Endothelial cell of umbilical vein (primary cell): ENCODE data around the gene MIA. TPM values are rescaled to one million over a fixed set of nuclear protein-coding genes. Genes with fewer than 3 reads are reported as not detected.

Source experiments
- BruUV-seq: library from RNA; stranded (reverse); fragments of 400-500 nt; replicated peaks from 2 replicates; lab custom pipeline; 2021; lab: Mats Ljungman, UMichigan
- CTCF ChIA-PET: fragments of 300-600, 350-600 bp; sonication (Branson Sonifier 250); formaldehyde crosslinking; loops from one replicate; lab custom pipeline; 2021; ENCODE audit warnings: antibody characterized with exemption, inconsistent platforms; lab: Charles Lee
- POLR2A ChIA-PET: fragments of 300-600, 350-600 bp; sonication (Branson Sonifier 250); formaldehyde crosslinking; loops from one replicate; lab custom pipeline; 2021; ENCODE audit warnings: antibody characterized with exemption, inconsistent platforms; lab: Charles Lee
- DNase-seq: peaks from one replicate; pipeline ENCODE4 v3.0.0-alpha.2; 2011; ENCODE audit warnings: low read depth, low spot score
- FAIRE-seq: peaks from 2 replicates; lab custom pipeline; 2011; peaks lifted over from hg19 to GRCh38; lab: Jason Lieb, UNC
- H2AFZ ChIP-seq: 2 replicates; pipeline ENCODE4 v1.6.0; 2012; ENCODE audit warnings: low read depth, low read length, control low read depth, inconsistent platforms
- H3K27ac ChIP-seq: 2 replicates; pipeline ENCODE4 v1.5.1; 2011; ENCODE audit warnings: low read depth, mild to moderate bottlenecking, control low read depth, low read length, moderate library complexity; ENCODE audit not compliant: insufficient read depth
- H3K27me3 ChIP-seq, 2 experiments: 2 replicates each; pipeline versions ENCODE4 v1.6.0 to v1.6.1; 2011; ENCODE audit warnings: low read length in 2 of 2, mixed read lengths in 1 of 2; ENCODE audit not compliant: control insufficient read depth in 2 of 2, insufficient read depth in 2 of 2
- H3K36me3 ChIP-seq, 2 experiments: 2 replicates in 1 of 2; 3 replicates in 1 of 2; pipeline ENCODE4 v1.5.1; 2011; ENCODE audit warnings: low read length in 2 of 2, mild to moderate bottlenecking in 1 of 2, moderate library complexity in 1 of 2; ENCODE audit not compliant: control insufficient read depth in 2 of 2, insufficient read depth in 2 of 2; ENCODE audit errors: extremely low read depth in 1 of 2
- H3K4me1 ChIP-seq: 3 replicates; pipeline ENCODE4 v1.5.1; 2011; ENCODE audit warnings: mild to moderate bottlenecking, low read length; ENCODE audit not compliant: control insufficient read depth, insufficient read depth; ENCODE audit errors: extremely low read depth
- H3K4me2 ChIP-seq: 2 replicates; pipeline ENCODE4 v1.6.1; 2011; ENCODE audit warnings: low read length, control low read depth, mixed read lengths; ENCODE audit not compliant: insufficient read depth
- H3K4me3 ChIP-seq, 3 experiments: fragments of 200-600 bp in 1 of 3; sonication (generic), shearing (Covaris generic) in 1 of 3; replicated peaks in 1 of 3; 2 replicates each; pipeline ENCODE4 v1.5.1; 2011 to 2016; ENCODE audit warnings: control low read depth in 3 of 3, low read length in 3 of 3, mild to moderate bottlenecking in 2 of 3, inconsistent platforms in 1 of 3, low read depth in 1 of 3, moderate library complexity in 1 of 3; ENCODE audit not compliant: insufficient read depth in 1 of 3
- H3K79me2 ChIP-seq: 2 replicates; pipeline ENCODE4 v1.6.0; 2012; ENCODE audit warnings: low read length, inconsistent platforms; ENCODE audit not compliant: control insufficient read depth, insufficient read depth
- H3K9ac ChIP-seq: replicated peaks from 2 replicates; pipeline ENCODE3; 2011; ENCODE audit warnings: low read length, control low read depth; ENCODE audit not compliant: insufficient read depth; ENCODE audit errors: extremely low read depth
- H3K9me1 ChIP-seq: replicated peaks from 3 replicates; pipeline ENCODE4 v1.6.0; 2011; ENCODE audit warnings: mild to moderate bottlenecking, low read length; ENCODE audit not compliant: control insufficient read depth, insufficient read depth; ENCODE audit errors: extremely low read depth
- H3K9me3 ChIP-seq: replicated peaks from 2 replicates; pipeline ENCODE4 v1.5.1; 2012; ENCODE audit warnings: low read length, inconsistent platforms; ENCODE audit not compliant: control insufficient read depth, insufficient read depth
- H4K20me1 ChIP-seq: replicated peaks from 2 replicates; pipeline ENCODE3; 2011; ENCODE audit warnings: mild to moderate bottlenecking, low read length; ENCODE audit not compliant: control insufficient read depth, insufficient read depth; ENCODE audit errors: extremely low read depth
- EZH2 ChIP-seq: IDR thresholded peaks from 2 replicates; pipeline ENCODE4 v1.6.1; 2012; ENCODE audit warnings: borderline replicate concordance, low read depth, mild to moderate bottlenecking, moderate library complexity, low read length, inconsistent platforms; ENCODE audit not compliant: severe bottlenecking
- FOS ChIP-seq: IDR thresholded peaks from 2 replicates; pipeline ENCODE4 v1.6.1; 2011; ENCODE audit warnings: mild to moderate bottlenecking, low read length, moderate library complexity, borderline replicate concordance; ENCODE audit not compliant: insufficient read depth
- MYC ChIP-seq: IDR thresholded peaks from one replicate; pipeline ENCODE4 v1.6.1; 2011; ENCODE audit warnings: mild to moderate bottlenecking, low read depth, low read length
- POLR2A ChIP-seq: IDR thresholded peaks from 2 replicates; pipeline ENCODE4 v1.6.1; 2012; ENCODE audit warnings: low read depth, mild to moderate bottlenecking, control low read depth, low read length
- POLR2AphosphoS5 ChIP-seq: IDR thresholded peaks from 2 replicates; pipeline ENCODE4 v1.6.1; 2012; ENCODE audit warnings: low read depth, mild to moderate bottlenecking, control low read depth, low read length, moderate library complexity; ENCODE audit not compliant: insufficient read depth
- dilution Hi-C: fragments of 300-500 bp; cut with MboI; formaldehyde crosslinking; loops from one replicate; pipeline ENCODE4 v1.15.0; 2019; ENCODE audit warnings: low sequenced_read_pairs; ENCODE audit not compliant: extremely low pct_ligation_motif_present
- intact Hi-C: fragments of 100-400 bp; cut with micrococcal nuclease; formaldehyde crosslinking; loops from one replicate; pipeline ENCODE4 v1.10.0; 2022
- polyA plus RNA-seq, 4 experiments: library from polyadenylated mRNA; depleted of rRNA in 3 of 4; stranded (reverse) in 3 of 4; unstranded in 1 of 4; fragments of >200 nt; gene quantifications; 2 replicates each; pipeline versions ENCODE4 v1.2.1 to v1.2.3, GENCODE V29; 2011 to 2012; ENCODE audit warnings: missing spikeins in 1 of 4
- total RNA-seq: library from RNA; stranded (reverse); gene quantifications from 2 replicates; pipeline ENCODE4 v1.2.3, GENCODE V29; 2021
- TF ChIP-seq, protein P1 (sequence below): IDR thresholded peaks from 2 replicates; pipeline ENCODE4 v1.6.1; 2011; ENCODE audit not compliant: insufficient read depth, insufficient read length

The MIA gene
- total and polyA plus RNA-seq, 2 donors (not counting 3 experiments of a cell fraction or from before 2014, with no cell fraction given), result 0.32 TPM; not detected in 1

DNA sequence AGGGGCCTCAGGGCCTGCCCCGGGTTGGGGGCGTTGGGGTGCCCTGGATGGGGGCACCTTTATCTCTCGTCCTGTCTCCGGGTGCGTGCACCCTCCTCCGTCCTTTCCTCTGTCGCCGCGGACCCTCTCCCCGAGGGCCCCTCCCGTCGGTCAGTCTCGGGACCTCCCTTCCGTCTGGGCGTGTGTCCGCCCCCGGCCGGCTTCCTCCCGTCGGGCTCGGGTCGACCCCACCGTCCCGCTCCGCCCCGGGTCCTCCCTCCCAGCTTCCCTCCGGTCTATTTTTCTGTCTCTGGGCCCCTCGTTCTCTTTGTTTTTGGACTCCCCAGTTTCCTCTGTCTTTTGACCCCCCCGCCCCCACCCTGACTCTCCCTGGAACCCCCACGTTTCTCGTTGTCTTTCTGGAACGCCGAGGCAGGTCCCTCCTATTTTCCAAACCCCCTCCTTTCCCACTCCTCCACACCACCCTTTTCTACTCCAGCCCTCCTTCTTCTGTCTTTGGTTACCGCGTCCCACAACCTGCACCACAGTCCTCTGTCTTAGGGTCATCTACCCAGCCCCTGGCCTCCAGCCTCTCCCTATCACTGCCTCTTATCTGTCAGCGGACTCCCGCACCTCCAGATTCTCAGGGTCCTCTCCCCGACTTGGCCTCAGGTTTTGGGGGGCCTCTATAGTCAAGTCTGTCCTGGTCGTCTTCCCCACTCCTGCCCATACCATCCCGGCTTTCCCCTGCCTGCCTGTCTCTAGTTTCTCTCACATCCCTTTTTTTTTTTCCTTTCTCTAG, 24.4 kb downstream of the MIA start:
- Histone ChIP-seq H3K79me2 (peaks cover 53% of the 10 kb centered on the region), H3K27ac (peak overlapping the region; percentile 60), H3K9me3 (no peaks in the 10 kb centered on the region), H3K4me3 (peak overlapping the region; percentile 71 to 86 (median 76)), H3K4me2 (peak overlapping the region; percentile 81), H3K36me3 (peaks cover 0 to 18% of the 10 kb centered on the region in 2 experiments), H3K27me3 (no peaks in the 10 kb centered on the region), H2AFZ (no peak overlapping the region), H3K9me1 (no peaks in the 10 kb centered on the region), H4K20me1 (no peaks in the 10 kb centered on the region), H3K9ac (peak overlapping the region; percentile 61), H3K4me1 (peaks cover 55% of the 10 kb centered on the region)
- POLR2A ChIA-PET, result interaction anchor here (4.5 kb wide), 1 partner anchor 22 kb away, joined by 23 read pairs; the partner anchor contains the start of gene RAB4B
- intact Hi-C loops, result loop anchor here (2.0 to 10.0 kb wide), 2 partner anchors 83 to 355 kb away; partner anchors contain the start of genes COQ8B, ITPKC and SERTAD3
- CTCF ChIA-PET, result interaction anchor here (0.6 to 2.5 kb wide), 9 partner anchors 8 to 463 kb away, joined by 3 to 31 read pairs (median 5); partner anchors contain the start of genes COQ8B and ITPKC
- dilution Hi-C loops, result no loop called here
- FAIRE-seq (peak; percentile 73), DNase-seq (peak; percentile 64)
- TF ChIP-seq MYC (no peak), POLR2AphosphoS5 (peak; percentile 95), POLR2A (peak; percentile 94), FOS (no peak)
- no TSS peak for BruUV-seq

DNA sequence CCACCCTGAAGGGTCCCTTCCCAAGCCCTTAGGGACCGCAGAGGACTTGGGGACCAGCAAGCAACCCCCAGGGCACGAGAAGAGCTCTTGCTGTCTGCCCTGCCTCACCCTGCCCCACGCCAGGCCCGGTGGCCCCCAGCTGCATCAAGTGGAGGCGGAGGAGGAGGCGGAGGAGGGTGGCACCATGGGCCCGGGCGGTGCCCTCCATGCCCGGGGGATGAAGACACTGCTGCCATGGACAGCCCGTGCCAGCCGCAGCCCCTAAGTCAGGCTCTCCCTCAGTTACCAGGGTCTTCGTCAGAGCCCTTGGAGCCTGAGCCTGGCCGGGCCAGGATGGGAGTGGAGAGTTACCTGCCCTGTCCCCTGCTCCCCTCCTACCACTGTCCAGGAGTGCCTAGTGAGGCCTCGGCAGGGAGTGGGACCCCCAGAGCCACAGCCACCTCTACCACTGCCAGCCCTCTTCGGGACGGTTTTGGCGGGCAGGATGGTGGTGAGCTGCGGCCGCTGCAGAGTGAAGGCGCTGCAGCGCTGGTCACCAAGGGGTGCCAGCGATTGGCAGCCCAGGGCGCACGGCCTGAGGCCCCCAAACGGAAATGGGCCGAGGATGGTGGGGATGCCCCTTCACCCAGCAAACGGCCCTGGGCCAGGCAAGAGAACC, 25.1 kb downstream of the MIA start:
- H3K4me3 ChIP-seq, result peak overlapping the region; percentile 71 to 86 (median 76)
- no peaks in the 10 kb centered on the region for H3K9me3 ChIP-seq
- POLR2A ChIA-PET, result interaction anchor here (4.5 kb wide), 1 partner anchor 22 kb away, joined by 23 read pairs; the partner anchor contains the start of gene RAB4B
- H2AFZ ChIP-seq, result no peak overlapping the region
- intact Hi-C loops, result loop anchor here (10.0 kb wide), 1 partner anchor 356 kb away; the partner anchor contains the start of gene SERTAD3
- FAIRE-seq (no peak), DNase-seq (no peak)
- H3K79me2 ChIP-seq, result peaks cover 60% of the 10 kb centered on the region
- H3K4me1 ChIP-seq, result peaks cover 63% of the 10 kb centered on the region
- H3K9ac ChIP-seq, result peak overlapping the region; percentile 61
- H4K20me1 ChIP-seq, result no peaks in the 10 kb centered on the region
- dilution Hi-C loops, result no loop called here
- peak overlapping the region; percentile 81 for H3K4me2 ChIP-seq
- BruUV-seq, result no TSS peak
- peak overlapping the region; percentile 13 for H3K27ac ChIP-seq
- no peaks in the 10 kb centered on the region for H3K9me1 ChIP-seq
- peaks cover 0 to 22% of the 10 kb centered on the region in 2 experiments for H3K36me3 ChIP-seq
- H3K27me3 ChIP-seq, result no peaks in the 10 kb centered on the region
- TF ChIP-seq, protein P1, sequence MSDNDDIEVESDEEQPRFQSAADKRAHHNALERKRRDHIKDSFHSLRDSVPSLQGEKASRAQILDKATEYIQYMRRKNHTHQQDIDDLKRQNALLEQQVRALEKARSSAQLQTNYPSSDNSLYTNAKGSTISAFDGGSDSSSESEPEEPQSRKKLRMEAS, result no peak
- TF ChIP-seq EZH2 (no peak), POLR2A (no peak), MYC (no peak)
- CTCF ChIA-PET, result interaction anchor here (0.6 kb wide), 1 partner anchor 27 kb away, joined by 3 read pairs; no protein-coding TSS in a partner anchor
